Measurements from ENCODE around the gene KRTAP3-3.

GRCh38 chr17:40951011-40951622 lies 42.8 kb downstream of the KRTAP3-3 start:
- TF ChIP-seq CTCF (conservative IDR thresholded peaks at IDR 0.05 in 1 of 2, IDR thresholded peaks at IDR 0.05 in 1 of 2; ENCODE audit: low read depth in 1 of 2, low read length in 2 of 2) (no peak), EZH2 (IDR thresholded peaks at IDR 0.05; ENCODE audit: low read length, missing control alignments) (no peak)

Data from fibroblast of lung (primary cell).